NCI-H69 (cell line): ENCODE data around the gene PSME3.
"Not testable (repeated sequence)": the region's sequence is repeated elsewhere in the genome, so short reads cannot be mapped to it uniquely, and the experiment has no call there.

Source experiments
- DNase-seq: peaks from one replicate; lab custom pipeline; 2025; lab: John Stamatoyannopoulos, UW

PSME3 gene

GRCh38 chr17:42878123-42878880, 45.1 kb downstream of the PSME3 start:
- DNase-seq: peak; percentile 83

- no peak for DNase-seq
Observed at GRCh38 chr17:42878924-42879595, 45.9 kb downstream of the PSME3 start.

GRCh38 chr17:42879596-42879985, 46.4 kb downstream of the PSME3 start:
- DNase-seq: no peak

GRCh38 chr17:42880776-42881310, 47.6 kb downstream of the PSME3 start:
- DNase-seq: no peak

GRCh38 chr17:42881706-42882105, 48.5 kb downstream of the PSME3 start:
- not testable (repeated sequence) for DNase-seq

GRCh38 chr17:42882166-42882565, 49.0 kb downstream of the PSME3 start:
- DNase-seq: no peak

- no peak for DNase-seq
Observed at GRCh38 chr17:42883802-42884558, 50.8 kb downstream of the PSME3 start.

- not testable (repeated sequence) for DNase-seq
Observed at GRCh38 chr17:42885806-42886205, 52.6 kb downstream of the PSME3 start.

GRCh38 chr17:42886283-42887176, 53.3 kb downstream of the PSME3 start:
- DNase-seq: no peak

GRCh38 chr17:42889809-42890208, 56.6 kb downstream of the PSME3 start:
- DNase-seq: no peak

GRCh38 chr17:42891539-42892152, 58.4 kb downstream of the PSME3 start:
- DNase-seq: peak; percentile 13

GRCh38 chr17:42893359-42893758, 60.2 kb downstream of the PSME3 start:
- no peak for DNase-seq
